Ovary (tissue), 3 donors: ENCODE results near the gene FAM13B.

Experiments
- CTCF ChIP-seq, 3 donors: fragments of 450-650 bp in 2 of 3; fragments of 200-600 bp in 1 of 3; IDR thresholded peaks; one replicate each; pipeline versions ENCODE4 v1.5.1 to v1.8.0; 2016 to 2022; ENCODE audit warnings: antibody characterized with exemption in 3 of 3, mild to moderate bottlenecking in 1 of 3
- POLR2A ChIP-seq: fragments of 450-650 bp; IDR thresholded peaks from one replicate; pipeline ENCODE4 v1.6.1; 2017; ENCODE audit warnings: antibody characterized with exemption, mild to moderate bottlenecking, moderate library complexity
- donor health status: DM: no; HTN: no; CAD: no.

DNA sequence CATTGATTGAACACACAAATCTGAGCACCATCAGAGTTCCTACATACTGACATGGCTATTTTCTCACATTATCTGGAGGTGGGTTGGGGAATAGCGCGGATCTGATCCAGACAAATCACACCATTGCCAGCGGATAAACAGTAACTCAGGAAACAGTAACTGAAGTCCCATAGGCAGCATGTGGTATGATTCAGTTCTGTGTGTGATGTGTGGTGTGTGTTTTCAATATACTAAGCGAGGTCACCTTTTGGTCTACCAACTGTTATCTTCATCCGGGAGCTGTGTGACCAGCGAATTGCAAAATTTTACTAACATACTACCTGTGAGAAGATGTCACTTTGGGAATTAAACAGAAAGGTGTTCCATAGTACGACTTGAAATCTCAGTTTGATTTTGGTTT is 93.5 kb downstream of the FAM13B start:
- TF ChIP-seq CTCF (IDR thresholded peaks at IDR 0.05) = no peak
- TF ChIP-seq POLR2A = no peak
